ENCODE results near the gene KRTAP1-1. TPM values are rescaled to one million over a fixed set of nuclear protein-coding genes. Genes with fewer than 3 reads are reported as not detected.

Gene KRTAP1-1
- total and polyA plus RNA-seq, 2 donors (not counting 1 experiment from before 2014, with no cell fraction given), result not detected

DNA sequence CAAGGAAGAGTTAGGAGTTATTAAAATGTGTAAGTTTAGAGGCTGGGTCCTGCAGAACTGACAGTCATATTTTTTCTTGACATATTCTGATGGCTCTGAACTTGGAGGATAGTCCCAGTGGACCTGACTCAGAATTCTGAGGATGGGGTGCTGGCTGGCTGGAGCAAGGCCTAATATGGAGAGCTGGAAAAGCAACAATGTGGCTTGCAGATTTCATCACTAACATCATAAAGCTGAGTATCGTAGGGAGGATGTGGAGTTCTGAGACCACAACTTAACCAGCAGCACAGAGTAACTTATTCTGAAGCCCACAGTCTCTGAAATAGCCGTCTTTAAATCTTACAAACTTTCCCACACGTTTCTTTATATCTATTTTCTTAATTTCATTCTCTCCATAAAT lies 16.6 kb downstream of the KRTAP1-1 start:
- peaks cover 11% of the 10 kb centered on the region for H3K9me3 Mint-ChIP-seq (ENCODE audit: insufficient read depth)
- Histone ChIP-seq H3K36me3 (replicated peaks in 1 of 2; ENCODE audit: control extremely low read depth in 1 of 2, control insufficient read depth in 1 of 2, extremely low read depth in 1 of 2, insufficient read depth in 2 of 2, low read length in 1 of 2) (no peaks in the 10 kb centered on the region), H3K9me3 (ENCODE audit: control extremely low read depth in 1 of 3, control insufficient read depth in 2 of 3, insufficient read depth in 1 of 3, low read length in 2 of 3) (peaks cover 0 to 5% (median 0%) of the 10 kb centered on the region in 3 donors), H3K79me2 (ENCODE audit: control insufficient read depth, insufficient read depth, low read length) (no peaks in the 10 kb centered on the region), H3K4me2 (replicated peaks; ENCODE audit: low read depth, low read length, poor library complexity, severe bottlenecking) (no peak overlapping the region), H3K4me1 (ENCODE audit: control insufficient read depth in 2 of 2, insufficient read depth in 2 of 2, low read length in 2 of 2) (no peaks in the 10 kb centered on the region), H2AFZ (ENCODE audit: insufficient read depth, low read depth, low read length, poor library complexity, severe bottlenecking) (no peak overlapping the region), H3K27ac (ENCODE audit: low read length in 2 of 2) (no peak overlapping the region), H3K4me3 (ENCODE audit: control extremely low read depth in 1 of 5, extremely low read depth in 1 of 5, insufficient read depth in 1 of 5, low read depth in 2 of 5, low read length in 4 of 5) (no peak overlapping the region), H4K20me1 (ENCODE audit: control insufficient read depth, insufficient read depth, low read length, poor library complexity, severe bottlenecking) (no peaks in the 10 kb centered on the region), H3K9ac (ENCODE audit: low read length) (no peak overlapping the region), H3K27me3 (replicated peaks in 1 of 4; ENCODE audit: control extremely low read depth in 1 of 4, control insufficient read depth in 3 of 4, insufficient read depth in 4 of 4, low read length in 3 of 4) (peaks cover 0 to 3% (median 2%) of the 10 kb centered on the region in 4 experiments)
- CTCF ChIA-PET, result interaction anchor here (0.7 kb wide), 1 partner anchor 297 kb away, joined by 3 read pairs; no protein-coding TSS in a partner anchor
- POLR2A ChIA-PET, result no interaction called here
- TF ChIP-seq, protein P1, sequence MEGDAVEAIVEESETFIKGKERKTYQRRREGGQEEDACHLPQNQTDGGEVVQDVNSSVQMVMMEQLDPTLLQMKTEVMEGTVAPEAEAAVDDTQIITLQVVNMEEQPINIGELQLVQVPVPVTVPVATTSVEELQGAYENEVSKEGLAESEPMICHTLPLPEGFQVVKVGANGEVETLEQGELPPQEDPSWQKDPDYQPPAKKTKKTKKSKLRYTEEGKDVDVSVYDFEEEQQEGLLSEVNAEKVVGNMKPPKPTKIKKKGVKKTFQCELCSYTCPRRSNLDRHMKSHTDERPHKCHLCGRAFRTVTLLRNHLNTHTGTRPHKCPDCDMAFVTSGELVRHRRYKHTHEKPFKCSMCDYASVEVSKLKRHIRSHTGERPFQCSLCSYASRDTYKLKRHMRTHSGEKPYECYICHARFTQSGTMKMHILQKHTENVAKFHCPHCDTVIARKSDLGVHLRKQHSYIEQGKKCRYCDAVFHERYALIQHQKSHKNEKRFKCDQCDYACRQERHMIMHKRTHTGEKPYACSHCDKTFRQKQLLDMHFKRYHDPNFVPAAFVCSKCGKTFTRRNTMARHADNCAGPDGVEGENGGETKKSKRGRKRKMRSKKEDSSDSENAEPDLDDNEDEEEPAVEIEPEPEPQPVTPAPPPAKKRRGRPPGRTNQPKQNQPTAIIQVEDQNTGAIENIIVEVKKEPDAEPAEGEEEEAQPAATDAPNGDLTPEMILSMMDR (IDR thresholded peaks at IDR 0.05), result no peak
- no peak for TF ChIP-seq EZH2 (IDR thresholded peaks at IDR 0.05; ENCODE audit: borderline replicate concordance, insufficient read depth, low read depth, low read length, poor library complexity, severe bottlenecking)
- ATAC-seq (ENCODE audit: low read depth), result no peak
- no peaks in the 10 kb centered on the region for H3K4me1 Mint-ChIP-seq
- no CpG with 5 or more reads among the region's 3 CpGs for WGBS (ENCODE audit: insufficient coverage)
- H3K27me3 Mint-ChIP-seq, result peaks cover 62% of the 10 kb centered on the region
- H3K4me3 Mint-ChIP-seq, result no peak overlapping the region
- no peak for DNase-seq
- no peak overlapping the region for H3K27ac Mint-ChIP-seq
- intact Hi-C loops (cut with micrococcal nuclease), result no loop called here

DNA sequence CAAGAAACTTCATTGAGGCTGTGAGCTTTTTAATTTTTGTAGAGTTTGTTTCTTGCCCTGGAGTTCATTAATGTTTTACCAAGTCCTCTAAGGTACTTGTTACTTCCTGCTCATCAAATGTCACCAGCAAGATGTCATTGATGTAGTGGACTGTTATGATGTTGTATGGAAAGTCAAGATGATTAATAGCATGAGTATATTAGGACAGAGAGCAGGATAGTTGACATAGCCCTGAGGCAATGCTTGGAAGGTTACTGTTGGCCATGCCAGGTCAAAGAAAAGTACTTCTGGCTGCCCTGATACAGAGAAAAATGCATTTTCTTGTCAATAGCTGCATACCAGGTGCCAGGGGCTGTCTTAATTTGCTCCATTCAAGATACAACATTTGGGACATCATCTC lies 20.9 kb downstream of the KRTAP1-1 start:
- DNase-seq (no peak), ATAC-seq (ENCODE audit: low read depth) (no peak)
- no peaks in the 10 kb centered on the region for H3K79me2 ChIP-seq (ENCODE audit: control insufficient read depth, insufficient read depth, low read length)
- CTCF ChIA-PET, result interaction anchor here (0.6 kb wide), 1 partner anchor 59 kb away, joined by 3 read pairs; no protein-coding TSS in a partner anchor
- H3K9ac ChIP-seq (ENCODE audit: low read length), result no peak overlapping the region
- no peaks in the 10 kb centered on the region for H3K27me3 ChIP-seq (replicated peaks in 1 of 4; ENCODE audit: control extremely low read depth in 1 of 4, control insufficient read depth in 3 of 4, insufficient read depth in 4 of 4, low read length in 3 of 4)
- H3K27ac Mint-ChIP-seq, result no peak overlapping the region
- peaks cover 39% of the 10 kb centered on the region for H3K27me3 Mint-ChIP-seq
- no peak overlapping the region for H3K4me2 ChIP-seq (replicated peaks; ENCODE audit: low read depth, low read length, poor library complexity, severe bottlenecking)
- H3K27ac ChIP-seq (ENCODE audit: low read length in 2 of 2), result no peak overlapping the region
- H3K9me3 ChIP-seq (ENCODE audit: control extremely low read depth in 1 of 3, control insufficient read depth in 2 of 3, insufficient read depth in 1 of 3, low read length in 2 of 3), result peaks cover 0 to 5% (median 0%) of the 10 kb centered on the region in 3 donors
- no peak overlapping the region for H3K4me3 ChIP-seq (ENCODE audit: control extremely low read depth in 1 of 5, extremely low read depth in 1 of 5, insufficient read depth in 1 of 5, low read depth in 2 of 5, low read length in 4 of 5)
- H3K4me3 Mint-ChIP-seq, result no peak overlapping the region
- intact Hi-C loops (cut with micrococcal nuclease), result no loop called here
- no peaks in the 10 kb centered on the region for H3K4me1 Mint-ChIP-seq
- POLR2A ChIA-PET, result no interaction called here
- H4K20me1 ChIP-seq (ENCODE audit: control insufficient read depth, insufficient read depth, low read length, poor library complexity, severe bottlenecking), result no peaks in the 10 kb centered on the region
- no peaks in the 10 kb centered on the region for H3K4me1 ChIP-seq (ENCODE audit: control insufficient read depth in 2 of 2, insufficient read depth in 2 of 2, low read length in 2 of 2)
- H3K9me3 Mint-ChIP-seq (ENCODE audit: insufficient read depth), result peaks cover 11% of the 10 kb centered on the region
- TF ChIP-seq EZH2 (IDR thresholded peaks at IDR 0.05; ENCODE audit: borderline replicate concordance, insufficient read depth, low read depth, low read length, poor library complexity, severe bottlenecking), result no peak
- TF ChIP-seq, protein P1 (IDR thresholded peaks at IDR 0.05), result no peak
- H3K36me3 ChIP-seq (replicated peaks in 1 of 2; ENCODE audit: control extremely low read depth in 1 of 2, control insufficient read depth in 1 of 2, extremely low read depth in 1 of 2, insufficient read depth in 2 of 2, low read length in 1 of 2), result no peaks in the 10 kb centered on the region
- no peak overlapping the region for H2AFZ ChIP-seq (ENCODE audit: insufficient read depth, low read depth, low read length, poor library complexity, severe bottlenecking)

Data from B cell (primary cell).